ENCODE results near the gene ZDHHC15.
"Not testable (repeated sequence)": the region's sequence is repeated elsewhere in the genome, so short reads cannot be mapped to it uniquely, and the experiment has no call there.

Gene ZDHHC15, protein sequence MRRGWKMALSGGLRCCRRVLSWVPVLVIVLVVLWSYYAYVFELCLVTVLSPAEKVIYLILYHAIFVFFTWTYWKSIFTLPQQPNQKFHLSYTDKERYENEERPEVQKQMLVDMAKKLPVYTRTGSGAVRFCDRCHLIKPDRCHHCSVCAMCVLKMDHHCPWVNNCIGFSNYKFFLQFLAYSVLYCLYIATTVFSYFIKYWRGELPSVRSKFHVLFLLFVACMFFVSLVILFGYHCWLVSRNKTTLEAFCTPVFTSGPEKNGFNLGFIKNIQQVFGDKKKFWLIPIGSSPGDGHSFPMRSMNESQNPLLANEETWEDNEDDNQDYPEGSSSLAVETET

GRCh38 chrX:75522565-75523431 lies at the start of gene ZDHHC15:
TSS of gene ZDHHC15 (minus strand) at chrX:75523037. CDS start at chrX:75523024, 13 bp downstream.
- DNase-seq = peak; percentile 46

DNA sequence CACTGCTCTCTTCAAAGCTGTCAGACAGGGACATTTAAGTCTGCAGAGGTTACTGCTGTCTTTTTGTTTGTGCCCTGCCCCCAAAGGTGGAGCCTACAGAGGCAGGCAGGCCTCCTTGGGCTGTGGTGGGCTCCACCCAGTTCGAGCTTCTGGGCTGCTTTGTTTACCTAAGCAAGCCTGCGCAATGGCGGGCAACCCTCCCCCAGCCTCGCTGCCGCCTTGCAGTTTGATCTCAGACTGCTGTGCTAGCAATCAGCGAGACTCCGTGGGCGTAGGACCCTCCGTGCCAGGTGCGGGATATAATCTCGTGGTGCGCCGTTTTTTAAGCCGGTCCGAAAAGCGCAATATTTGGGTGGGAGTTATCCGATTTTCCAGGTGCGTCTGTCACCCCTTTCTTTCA lies 37.7 kb upstream of the ZDHHC15 start:
- not testable (repeated sequence) for DNase-seq

DNA sequence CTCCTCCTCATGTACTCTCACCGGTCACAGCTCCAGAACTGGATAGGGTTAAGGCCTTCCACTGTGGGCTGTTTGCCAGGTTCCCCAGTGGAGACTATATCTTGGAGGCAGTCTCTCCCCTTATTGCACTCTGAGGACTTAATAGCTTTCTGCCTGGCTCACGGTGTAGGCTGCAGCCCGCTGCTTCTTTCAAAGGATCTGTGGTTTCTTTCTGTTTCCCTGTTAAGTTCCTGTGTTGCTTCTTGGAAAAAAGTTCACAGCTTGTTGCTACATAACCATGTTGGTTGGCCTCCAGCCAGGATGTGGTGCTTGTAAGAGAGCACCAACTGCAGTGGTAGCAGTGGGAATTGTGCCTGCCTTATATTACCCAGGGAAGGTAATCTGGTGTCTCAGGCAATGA lies 24.9 kb upstream of the ZDHHC15 start:
- DNase-seq = no peak

DNA sequence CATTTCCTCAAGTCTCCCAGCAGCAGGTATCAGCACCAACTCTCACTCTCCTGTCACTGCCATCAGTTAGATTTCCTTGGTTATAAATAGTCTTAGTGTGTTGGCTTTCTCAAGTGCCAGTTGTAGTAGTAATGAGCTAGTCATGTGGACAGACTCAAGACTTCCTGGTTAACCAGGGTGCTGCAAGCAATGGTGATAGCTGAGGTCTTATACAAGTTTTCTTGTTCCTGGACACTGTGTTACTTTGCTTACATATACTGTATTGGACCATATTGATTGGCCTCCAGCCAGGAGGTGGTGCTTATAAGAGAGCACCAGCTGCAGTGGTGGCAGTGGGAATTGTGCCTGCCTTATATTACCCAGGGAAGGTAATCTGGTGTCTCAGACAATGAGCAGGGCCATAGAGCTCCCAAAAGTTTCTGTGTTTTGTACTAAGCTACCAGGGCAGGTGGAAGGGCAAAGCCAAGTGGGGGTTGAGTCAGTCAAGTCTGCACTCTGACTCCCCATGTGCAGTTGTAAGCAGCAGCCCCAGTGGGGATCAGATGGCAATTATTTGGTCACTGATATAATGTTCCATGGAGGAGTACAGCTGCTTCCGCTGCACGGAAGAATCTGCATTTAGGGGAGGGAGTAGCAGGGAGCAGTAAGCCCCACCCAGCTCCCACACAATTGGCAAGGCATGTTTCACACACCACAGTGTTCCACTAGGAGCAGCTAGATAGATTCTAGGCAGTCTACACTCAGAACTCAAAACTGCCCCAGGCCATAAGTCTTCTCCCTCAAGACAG lies 24.1 kb upstream of the ZDHHC15 start:
- DNase-seq = no peak

DNA sequence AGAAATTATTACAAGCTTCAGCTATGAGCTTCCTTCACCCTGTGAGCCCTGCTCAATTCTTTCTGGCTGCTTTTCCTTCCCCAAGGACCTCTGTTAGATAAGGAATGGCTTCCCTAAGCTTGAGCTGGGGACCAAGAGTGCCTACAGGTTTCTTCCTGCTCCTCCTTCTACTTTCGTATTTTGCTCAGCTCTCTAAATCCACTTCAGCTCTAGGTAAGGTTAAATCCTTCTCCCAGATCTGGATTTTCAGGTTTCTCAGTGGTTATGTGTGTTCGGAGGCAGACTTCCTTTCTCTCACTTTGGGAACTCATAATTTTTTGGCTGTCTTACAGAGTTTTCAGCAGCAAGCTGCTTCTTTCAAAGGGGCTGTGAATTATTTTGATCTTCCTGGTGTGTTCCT lies 21.9 kb upstream of the ZDHHC15 start:
- no peak for DNase-seq

DNA sequence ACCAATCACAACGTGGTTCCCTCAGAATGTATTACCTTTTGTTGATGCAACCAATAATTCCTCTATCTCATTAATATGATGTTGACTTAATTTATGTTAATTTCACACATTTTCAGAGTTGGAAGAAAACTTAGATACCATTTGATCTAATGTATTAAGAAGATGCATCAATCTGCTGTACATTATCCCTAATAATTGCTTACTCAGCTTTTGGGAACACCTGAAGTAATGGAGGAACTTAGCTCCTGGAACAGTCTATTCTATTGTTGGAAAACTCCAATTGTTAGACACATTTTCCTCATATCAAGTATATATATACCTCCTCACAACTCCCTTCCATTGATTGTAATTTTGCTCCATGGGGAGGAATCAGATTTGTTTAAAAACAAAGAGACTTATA lies 38.9 kb downstream of the ZDHHC15 start:
- DNase-seq = no peak

DNA sequence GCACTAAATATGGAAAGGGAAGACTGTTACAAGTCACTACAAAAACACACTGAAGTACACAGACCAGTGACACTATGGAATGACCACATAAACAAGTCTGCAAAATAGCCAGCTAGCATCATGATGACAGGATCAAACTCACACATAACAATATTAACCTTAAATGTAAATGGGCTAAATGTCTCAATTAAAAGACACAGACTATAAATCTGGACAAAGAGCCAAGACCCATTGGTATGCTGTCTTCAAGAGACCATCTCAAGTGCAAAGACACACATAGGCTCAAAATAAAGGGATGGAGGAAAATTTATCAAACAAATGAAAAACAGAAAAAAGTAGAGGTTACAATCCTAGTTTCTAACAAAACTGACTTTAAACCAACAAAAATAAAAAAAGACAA lies 61.1 kb downstream of the ZDHHC15 start:
- not testable (repeated sequence) for DNase-seq

DNA sequence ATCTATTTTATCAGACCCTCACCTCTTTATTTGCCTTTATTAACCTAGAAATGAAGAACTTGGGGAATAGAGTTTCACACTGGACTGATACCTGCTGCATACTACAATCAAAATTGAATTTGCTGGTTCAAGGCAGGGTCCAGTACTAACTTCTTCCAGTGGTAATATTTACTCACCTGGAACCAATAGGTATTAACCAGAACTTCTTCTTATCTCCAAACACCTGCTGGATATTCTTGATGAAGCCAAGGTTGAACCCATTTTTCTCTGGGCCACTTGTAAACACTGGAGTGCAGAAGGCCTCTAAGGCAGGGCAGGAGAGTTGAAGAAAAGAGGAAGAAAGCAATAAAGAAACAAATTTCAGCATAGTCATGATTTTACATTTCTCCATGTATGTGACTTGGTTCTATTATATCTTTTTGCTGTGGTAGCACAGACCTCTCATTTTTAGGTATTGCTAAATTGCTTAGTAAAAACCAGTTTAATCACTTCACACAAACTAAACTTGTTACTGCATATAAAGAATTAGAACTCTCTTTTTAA lies 101.1 kb downstream of the ZDHHC15 start:
- no peak for DNase-seq

DNA sequence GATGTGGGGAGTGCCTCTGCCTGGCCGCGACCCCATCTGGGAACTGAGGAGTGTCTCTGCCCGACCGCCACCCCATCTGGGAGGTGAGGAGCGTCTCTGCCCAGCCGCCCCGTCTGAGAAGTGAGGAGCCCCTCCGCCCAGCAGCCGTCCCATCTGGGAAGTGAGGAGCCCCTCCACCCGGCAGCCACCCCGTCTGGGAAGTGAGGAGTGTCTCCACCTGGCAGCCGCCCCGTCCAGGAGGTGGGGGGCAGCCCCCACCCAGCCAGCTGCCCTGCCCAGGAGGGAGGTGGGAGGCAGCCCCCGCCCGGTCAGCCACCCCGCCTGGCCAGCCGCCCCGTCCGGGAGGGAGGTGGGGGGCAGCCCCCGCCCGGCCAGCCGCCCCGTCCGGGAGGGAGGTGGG lies 115.7 kb downstream of the ZDHHC15 start:
- DNase-seq = not testable (repeated sequence)

GRCh38 chrX:75390470-75390869 lies 132.4 kb downstream of the ZDHHC15 start:
- DNase-seq = no peak

DNA sequence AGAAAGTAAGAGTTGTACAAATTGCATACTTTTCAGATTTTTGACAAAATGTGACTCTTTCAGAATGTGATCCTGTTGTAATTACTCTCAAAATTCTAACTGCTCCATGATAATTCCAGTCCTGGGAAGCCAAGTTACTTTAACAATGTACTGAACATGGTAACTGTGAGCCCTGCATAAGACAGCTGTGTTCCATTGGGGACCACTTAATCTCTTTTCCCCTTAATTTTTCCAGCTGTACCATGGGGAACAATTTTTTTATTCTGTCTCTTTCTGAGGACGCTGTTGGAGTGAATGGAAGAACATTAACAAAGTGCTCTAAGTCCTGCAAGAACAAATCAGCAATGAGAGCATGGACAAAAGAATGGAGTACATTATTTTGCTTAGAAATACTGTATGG lies 153.1 kb downstream of the ZDHHC15 start:
- no peak for DNase-seq

DNA sequence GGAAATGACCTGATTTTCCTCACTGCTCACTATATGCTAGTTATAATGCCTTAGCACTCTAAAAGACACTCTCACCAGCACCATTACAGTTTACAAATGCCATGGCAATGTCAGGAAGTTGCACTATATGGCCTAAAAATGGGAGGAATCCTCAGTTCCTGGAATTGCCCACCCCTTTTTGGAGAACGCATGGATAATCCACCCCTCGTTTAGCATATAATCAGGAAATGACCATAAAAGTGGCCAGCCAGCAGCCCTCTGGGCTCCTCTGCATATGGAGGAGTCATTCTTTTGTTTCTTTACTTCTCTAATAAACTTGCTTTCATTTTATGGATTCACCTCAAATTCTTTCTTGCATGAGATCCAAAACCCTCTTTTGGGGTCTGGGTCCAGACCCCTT lies 156.0 kb downstream of the ZDHHC15 start:
- DNase-seq = no peak

DNA sequence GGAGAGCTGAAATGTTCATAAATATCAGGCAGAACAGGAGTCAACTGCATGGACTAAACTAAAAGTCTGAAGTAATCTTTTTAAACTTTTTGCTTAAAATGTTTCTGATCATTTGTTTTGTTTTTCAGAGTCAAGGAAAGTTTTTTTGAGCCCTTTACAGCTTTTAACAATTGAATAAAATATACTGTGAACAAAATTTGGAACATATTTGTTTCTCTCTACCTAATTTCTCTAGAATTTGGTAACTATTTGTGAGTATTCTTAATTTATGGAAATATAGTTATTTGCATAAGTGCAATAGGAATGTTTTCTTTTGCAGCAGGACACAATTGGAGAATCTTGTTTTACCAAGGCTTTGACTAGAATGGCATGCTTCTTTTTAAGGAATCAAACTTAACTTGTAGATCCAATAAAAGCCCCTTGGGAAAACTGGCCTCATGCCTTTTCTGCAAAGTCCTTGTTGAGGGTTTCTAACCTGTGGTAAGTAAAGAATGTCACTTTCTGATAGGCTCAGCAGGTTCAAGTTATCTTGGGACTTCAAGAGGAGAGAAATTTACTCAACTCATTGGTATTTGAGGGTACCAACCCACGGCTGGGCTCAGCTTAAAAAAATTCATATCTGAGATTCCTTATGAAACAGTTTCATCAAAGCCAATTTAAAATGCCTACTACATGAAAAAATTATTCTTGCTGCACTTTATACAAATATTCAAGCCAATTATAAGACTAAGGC lies 157.4 kb downstream of the ZDHHC15 start:
- DNase-seq = no peak

DNA sequence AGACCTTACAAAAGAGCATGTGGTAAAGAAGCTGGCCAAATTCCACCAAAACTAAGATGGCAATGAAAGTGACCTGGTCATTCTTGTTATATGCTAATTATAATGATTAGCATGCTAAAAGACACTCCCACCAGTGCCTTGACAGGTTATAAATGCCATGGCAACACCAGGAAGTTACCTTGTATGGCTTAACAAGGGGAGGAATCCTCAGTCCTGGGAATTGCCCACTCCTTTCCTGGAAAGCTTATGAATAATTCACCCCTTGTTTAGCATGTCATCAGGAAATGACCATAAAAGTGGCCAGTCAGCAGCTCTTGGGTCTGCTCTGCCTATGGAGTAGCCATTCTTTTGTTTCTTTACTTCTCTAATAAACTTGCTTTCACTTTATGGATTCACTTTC lies 161.0 kb downstream of the ZDHHC15 start:
- no peak for DNase-seq

- not testable (repeated sequence) for DNase-seq
Observed at GRCh38 chrX:75348601-75349000, 174.2 kb downstream of the ZDHHC15 start.

- DNase-seq = no peak
Observed at GRCh38 chrX:75337525-75337924, 185.3 kb downstream of the ZDHHC15 start.

- DNase-seq = no peak
Observed at GRCh38 chrX:75335127-75335458, 187.7 kb downstream of the ZDHHC15 start.

GRCh38 chrX:75334407-75335126 lies 188.3 kb downstream of the ZDHHC15 start:
- not testable (repeated sequence) for DNase-seq

- no peak for DNase-seq
Observed at GRCh38 chrX:75327607-75328006, 195.2 kb downstream of the ZDHHC15 start.

All from DMS153 (cell line).